GM15510 (cell line): ENCODE data around the gene KCNQ5.

Source experiments
- POLR2A ChIP-seq: IDR thresholded peaks from 3 replicates; pipeline ENCODE4 v1.6.1; 2011; ENCODE audit warnings: borderline replicate concordance; ENCODE audit not compliant: insufficient read length; ENCODE audit errors: extremely low read depth

KCNQ5 gene

GRCh38 chr6:73042892-73043291 lies 421.0 kb downstream of the KCNQ5 start:
- no peak for TF ChIP-seq POLR2A

GRCh38 chr6:73043446-73043845 lies 421.6 kb downstream of the KCNQ5 start:
- no peak for TF ChIP-seq POLR2A

GRCh38 chr6:73045609-73046008 lies 423.7 kb downstream of the KCNQ5 start:
- no peak for TF ChIP-seq POLR2A

- TF ChIP-seq POLR2A, result no peak
Observed at GRCh38 chr6:73047801-73048200, 425.9 kb downstream of the KCNQ5 start.

GRCh38 chr6:73049971-73050594 lies 428.2 kb downstream of the KCNQ5 start:
- no peak for TF ChIP-seq POLR2A

DNA sequence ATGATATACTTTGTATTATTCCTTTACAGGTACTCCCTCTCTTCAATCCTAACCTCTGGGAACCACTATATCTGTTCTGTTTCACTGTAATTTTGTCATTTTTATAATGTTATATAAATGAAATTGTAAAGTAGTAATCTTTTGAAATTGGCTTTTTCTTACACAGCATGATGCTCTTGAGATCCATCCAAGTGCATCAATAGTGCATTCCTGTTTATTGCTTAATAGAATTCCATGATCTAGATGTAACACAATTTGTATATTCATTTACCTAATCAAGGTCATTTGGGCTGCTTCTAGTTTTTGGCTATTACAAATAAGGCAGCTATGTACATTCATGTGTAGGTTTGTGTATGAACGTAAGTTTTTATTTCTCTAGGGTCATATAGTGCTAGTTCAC lies 428.8 kb downstream of the KCNQ5 start:
- no peak for TF ChIP-seq POLR2A

GRCh38 chr6:73051147-73051546 lies 429.3 kb downstream of the KCNQ5 start:
- TF ChIP-seq POLR2A, result no peak

DNA sequence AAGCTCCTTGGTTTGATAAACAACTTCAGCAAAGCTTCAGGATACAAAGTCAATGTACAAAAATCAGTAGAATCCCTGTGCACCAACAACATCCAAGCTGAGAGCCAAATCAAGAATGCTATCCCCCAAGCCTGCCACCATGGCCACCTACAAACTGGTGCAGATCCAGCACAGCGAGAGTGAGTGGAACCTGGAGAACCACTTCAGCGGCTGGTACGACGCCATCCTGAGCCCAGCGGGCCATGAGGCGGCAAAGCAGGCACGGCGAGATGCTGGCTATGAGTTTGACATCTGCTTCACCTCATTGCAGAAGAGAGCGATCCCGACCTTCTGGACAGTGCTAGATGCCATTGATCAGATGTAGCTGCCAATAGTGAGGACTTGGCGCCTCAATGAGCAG lies 433.1 kb downstream of the KCNQ5 start:
- no peak for TF ChIP-seq POLR2A

GRCh38 chr6:73058736-73059135 lies 436.9 kb downstream of the KCNQ5 start:
- TF ChIP-seq POLR2A, result no peak

- no peak for TF ChIP-seq POLR2A
Observed at GRCh38 chr6:73062130-73062529, 440.3 kb downstream of the KCNQ5 start.

GRCh38 chr6:73062837-73063236 lies 441.0 kb downstream of the KCNQ5 start:
- no peak for TF ChIP-seq POLR2A

DNA sequence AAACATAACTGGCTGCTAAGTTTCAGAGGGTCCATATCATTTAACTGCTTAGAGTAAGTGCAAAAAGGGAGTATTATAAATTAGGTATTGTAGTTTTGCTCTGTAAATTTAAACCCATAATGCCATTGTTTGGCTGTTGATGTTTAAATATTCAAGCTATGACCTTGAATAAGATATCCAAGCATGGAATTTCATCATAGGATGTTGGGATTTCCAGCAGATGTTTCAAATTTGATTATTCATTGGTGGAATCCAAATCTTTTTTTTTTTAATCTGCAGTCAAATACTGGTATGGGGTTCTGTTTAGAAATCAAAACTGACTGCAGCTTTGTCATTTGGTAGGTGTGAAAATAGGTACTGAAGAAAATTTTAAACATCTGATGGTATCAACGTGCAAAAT lies 442.4 kb downstream of the KCNQ5 start:
- no peak for TF ChIP-seq POLR2A

GRCh38 chr6:73073238-73073637 lies 451.4 kb downstream of the KCNQ5 start:
- TF ChIP-seq POLR2A, result no peak

- no peak for TF ChIP-seq POLR2A
Observed at GRCh38 chr6:73074175-73074574, 452.3 kb downstream of the KCNQ5 start.

DNA sequence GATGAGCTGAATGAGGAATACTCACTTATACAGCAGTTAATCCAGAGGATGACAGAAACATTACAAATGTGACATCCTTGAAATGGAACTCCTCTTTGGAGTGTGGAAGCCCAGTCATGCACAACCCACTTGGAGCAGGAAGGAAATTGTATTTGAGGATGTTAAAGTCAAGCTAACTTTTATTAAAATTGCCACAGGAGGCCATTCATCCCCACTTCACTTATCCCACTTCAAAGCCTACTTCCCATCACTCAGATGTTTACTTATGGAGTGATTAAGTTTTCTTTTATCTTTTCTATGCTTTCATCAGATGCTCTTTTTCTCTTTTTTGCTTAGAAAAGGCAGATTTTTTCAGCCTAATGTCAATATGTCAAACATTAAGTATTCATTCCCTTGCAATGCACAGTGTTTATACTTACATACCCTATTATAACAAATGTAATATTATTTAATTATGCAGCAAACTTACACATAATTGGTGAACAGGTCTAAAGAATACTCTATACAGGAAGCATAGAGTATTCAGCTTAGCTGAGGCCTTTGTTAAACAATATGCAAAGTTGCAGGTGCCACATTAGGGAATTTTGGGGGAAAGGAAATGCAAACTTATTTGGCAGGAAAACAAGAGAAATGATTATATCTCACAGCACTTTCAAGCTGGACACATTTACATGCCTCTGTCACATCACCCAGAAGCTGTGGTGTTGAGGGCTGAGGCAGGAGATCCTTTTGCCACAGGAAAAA lies 454.5 kb downstream of the KCNQ5 start:
- no peak for TF ChIP-seq POLR2A

DNA sequence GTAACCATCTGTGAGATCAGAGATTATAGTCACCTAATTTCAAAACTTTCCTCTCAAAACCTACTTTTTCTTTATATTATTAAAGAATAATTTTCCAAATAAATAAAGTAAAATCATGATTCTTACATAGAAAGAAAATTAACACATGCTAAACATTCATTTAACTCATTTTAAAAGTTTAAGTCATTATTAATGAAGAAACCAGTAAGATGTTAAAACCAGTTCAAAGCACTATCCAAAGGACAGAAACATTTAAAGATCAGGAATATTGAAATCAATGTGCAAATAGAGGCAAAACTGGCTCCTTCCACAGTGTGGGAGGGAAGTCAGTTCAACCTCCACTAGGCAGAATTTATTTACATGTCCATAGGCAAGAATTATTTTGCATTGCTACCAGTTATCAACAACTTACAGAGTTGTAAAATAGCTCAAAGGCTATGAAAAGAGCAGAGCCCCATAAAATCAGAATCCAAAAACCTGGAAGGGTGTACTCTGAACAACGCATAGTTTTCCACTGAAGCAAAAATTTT lies 456.5 kb downstream of the KCNQ5 start:
- no peak for TF ChIP-seq POLR2A

- no peak for TF ChIP-seq POLR2A
Observed at GRCh38 chr6:73078908-73079610, 457.2 kb downstream of the KCNQ5 start.

- TF ChIP-seq POLR2A, result no peak
Observed at GRCh38 chr6:73079611-73079955, 457.7 kb downstream of the KCNQ5 start.
